ENCODE data around the gene ISYNA1. TPM values are rescaled to one million over a fixed set of nuclear protein-coding genes. Genes with fewer than 3 reads are reported as not detected.

Gene ISYNA1
- total and polyA plus RNA-seq, 2 of the 13 experiments (the other 11 are each of a cell fraction or from before 2014, with no cell fraction given): 29.6 to 48.5 TPM

DNA sequence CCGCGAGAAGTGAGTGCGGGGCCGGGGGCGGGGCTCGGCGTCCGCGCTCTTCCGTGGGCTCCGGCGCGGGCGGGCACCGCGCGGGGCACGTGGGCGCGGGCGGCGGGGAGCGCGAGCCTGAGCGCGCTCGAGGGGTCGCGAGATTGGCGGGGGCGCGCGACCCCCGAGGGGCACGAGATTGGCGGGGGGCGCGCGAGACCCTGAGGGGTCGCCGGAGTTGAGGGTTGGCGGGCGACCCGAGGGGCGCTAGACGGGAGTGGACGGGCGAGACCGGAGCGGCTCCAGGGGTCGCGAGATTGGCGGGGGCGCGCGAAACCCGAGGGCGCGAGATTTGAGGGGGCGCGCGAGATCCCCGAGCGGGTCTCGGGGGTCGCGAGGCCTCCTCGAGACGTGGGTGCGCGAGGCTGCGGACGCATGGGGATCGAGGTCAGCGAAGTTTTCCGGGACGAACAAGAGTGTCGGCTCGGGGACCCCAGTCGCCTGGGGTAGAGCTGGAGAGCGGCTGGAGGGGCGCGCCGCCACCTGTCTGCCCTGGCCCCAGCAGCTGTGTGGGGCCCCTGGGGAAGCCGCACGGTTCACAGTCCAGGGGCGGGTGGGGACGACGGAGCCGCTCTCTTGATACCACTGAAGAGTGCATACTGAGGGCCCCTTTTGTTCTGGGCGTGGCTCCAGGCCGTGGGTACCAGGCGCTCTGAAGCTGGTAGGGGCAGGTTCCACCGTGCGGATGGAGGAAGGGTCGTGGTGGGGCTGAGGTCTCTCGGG lies 18.1 kb downstream of the ISYNA1 start (continued):
- TF ChIP-seq ZBTB20 (CRISPR knock-in tag; IDR thresholded peaks at IDR 0.05; ENCODE audit: borderline replicate concordance, low read depth): no peak
- TF ChIP-seq, protein P1, sequence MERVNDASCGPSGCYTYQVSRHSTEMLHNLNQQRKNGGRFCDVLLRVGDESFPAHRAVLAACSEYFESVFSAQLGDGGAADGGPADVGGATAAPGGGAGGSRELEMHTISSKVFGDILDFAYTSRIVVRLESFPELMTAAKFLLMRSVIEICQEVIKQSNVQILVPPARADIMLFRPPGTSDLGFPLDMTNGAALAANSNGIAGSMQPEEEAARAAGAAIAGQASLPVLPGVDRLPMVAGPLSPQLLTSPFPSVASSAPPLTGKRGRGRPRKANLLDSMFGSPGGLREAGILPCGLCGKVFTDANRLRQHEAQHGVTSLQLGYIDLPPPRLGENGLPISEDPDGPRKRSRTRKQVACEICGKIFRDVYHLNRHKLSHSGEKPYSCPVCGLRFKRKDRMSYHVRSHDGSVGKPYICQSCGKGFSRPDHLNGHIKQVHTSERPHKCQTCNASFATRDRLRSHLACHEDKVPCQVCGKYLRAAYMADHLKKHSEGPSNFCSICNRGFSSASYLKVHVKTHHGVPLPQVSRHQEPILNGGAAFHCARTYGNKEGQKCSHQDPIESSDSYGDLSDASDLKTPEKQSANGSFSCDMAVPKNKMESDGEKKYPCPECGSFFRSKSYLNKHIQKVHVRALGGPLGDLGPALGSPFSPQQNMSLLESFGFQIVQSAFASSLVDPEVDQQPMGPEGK (CRISPR knock-in tag; IDR thresholded peaks at IDR 0.05): peak; percentile 86
- peak; percentile 18; the same call in 1 of the 2 replicates for TF ChIP-seq NFKB2 (CRISPR knock-in tag; IDR thresholded peaks at IDR 0.05; ENCODE audit: borderline replicate concordance)
- TF ChIP-seq, protein P2, sequence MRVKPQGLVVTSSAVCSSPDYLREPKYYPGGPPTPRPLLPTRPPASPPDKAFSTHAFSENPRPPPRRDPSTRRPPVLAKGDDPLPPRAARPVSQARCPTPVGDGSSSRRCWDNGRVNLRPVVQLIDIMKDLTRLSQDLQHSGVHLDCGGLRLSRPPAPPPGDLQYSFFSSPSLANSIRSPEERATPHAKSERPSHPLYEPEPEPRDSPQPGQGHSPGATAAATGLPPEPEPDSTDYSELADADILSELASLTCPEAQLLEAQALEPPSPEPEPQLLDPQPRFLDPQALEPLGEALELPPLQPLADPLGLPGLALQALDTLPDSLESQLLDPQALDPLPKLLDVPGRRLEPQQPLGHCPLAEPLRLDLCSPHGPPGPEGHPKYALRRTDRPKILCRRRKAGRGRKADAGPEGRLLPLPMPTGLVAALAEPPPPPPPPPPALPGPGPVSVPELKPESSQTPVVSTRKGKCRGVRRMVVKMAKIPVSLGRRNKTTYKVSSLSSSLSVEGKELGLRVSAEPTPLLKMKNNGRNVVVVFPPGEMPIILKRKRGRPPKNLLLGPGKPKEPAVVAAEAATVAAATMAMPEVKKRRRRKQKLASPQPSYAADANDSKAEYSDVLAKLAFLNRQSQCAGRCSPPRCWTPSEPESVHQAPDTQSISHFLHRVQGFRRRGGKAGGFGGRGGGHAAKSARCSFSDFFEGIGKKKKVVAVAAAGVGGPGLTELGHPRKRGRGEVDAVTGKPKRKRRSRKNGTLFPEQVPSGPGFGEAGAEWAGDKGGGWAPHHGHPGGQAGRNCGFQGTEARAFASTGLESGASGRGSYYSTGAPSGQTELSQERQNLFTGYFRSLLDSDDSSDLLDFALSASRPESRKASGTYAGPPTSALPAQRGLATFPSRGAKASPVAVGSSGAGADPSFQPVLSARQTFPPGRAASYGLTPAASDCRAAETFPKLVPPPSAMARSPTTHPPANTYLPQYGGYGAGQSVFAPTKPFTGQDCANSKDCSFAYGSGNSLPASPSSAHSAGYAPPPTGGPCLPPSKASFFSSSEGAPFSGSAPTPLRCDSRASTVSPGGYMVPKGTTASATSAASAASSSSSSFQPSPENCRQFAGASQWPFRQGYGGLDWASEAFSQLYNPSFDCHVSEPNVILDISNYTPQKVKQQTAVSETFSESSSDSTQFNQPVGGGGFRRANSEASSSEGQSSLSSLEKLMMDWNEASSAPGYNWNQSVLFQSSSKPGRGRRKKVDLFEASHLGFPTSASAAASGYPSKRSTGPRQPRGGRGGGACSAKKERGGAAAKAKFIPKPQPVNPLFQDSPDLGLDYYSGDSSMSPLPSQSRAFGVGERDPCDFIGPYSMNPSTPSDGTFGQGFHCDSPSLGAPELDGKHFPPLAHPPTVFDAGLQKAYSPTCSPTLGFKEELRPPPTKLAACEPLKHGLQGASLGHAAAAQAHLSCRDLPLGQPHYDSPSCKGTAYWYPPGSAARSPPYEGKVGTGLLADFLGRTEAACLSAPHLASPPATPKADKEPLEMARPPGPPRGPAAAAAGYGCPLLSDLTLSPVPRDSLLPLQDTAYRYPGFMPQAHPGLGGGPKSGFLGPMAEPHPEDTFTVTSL (CRISPR knock-in tag; IDR thresholded peaks at IDR 0.05; ENCODE audit: borderline replicate concordance): 0 out of 2 replicates have a peak, but pooled peaks have one; percentile 50
- 0 out of 2 replicates have a peak, but pooled peaks have one; percentile 31 for TF ChIP-seq ZNF724P (CRISPR knock-in tag; IDR thresholded peaks at IDR 0.05; ENCODE audit: borderline replicate concordance)
- TF ChIP-seq BHLHE40 (IDR thresholded peaks at IDR 0.05; ENCODE audit: low read length): no peak
